OCI-LY1 (cell line): ENCODE results near the gene NALCN.

Source experiments
- H2AFZ ChIP-seq: fragments of 200-600 bp; sonication (generic), shearing (Covaris generic); 2 replicates; pipeline ENCODE4 v1.6.0; 2014; ENCODE audit warnings: antibody characterized with exemption, mild to moderate bottlenecking, low read length
- H3F3A ChIP-seq: fragments of 200-600 bp; sonication (generic), shearing (Covaris generic); 2 replicates; pipeline ENCODE4 v1.6.0; 2014; ENCODE audit warnings: mild to moderate bottlenecking, antibody characterized with exemption, low read length, moderate library complexity; ENCODE audit not compliant: insufficient read depth
- H3K27ac ChIP-seq: fragments of 200-600 bp; sonication (generic); 2 replicates; pipeline ENCODE4 v1.5.1; 2014; ENCODE audit warnings: low read length, mixed run types, mild to moderate bottlenecking, low read depth; ENCODE audit not compliant: poor library complexity, severe bottlenecking
- H3K27me3 ChIP-seq: fragments of 200-600 bp; sonication (generic); 2 replicates; pipeline ENCODE4 v1.6.0; 2014; ENCODE audit warnings: antibody characterized with exemption, mild to moderate bottlenecking, low read length, moderate library complexity; ENCODE audit not compliant: insufficient read depth
- H3K36me3 ChIP-seq: fragments of 200-600 bp; sonication (generic); 2 replicates; pipeline ENCODE4 v1.6.1; 2014; ENCODE audit warnings: mild to moderate bottlenecking, antibody characterized with exemption, low read length, moderate library complexity, mixed read lengths; ENCODE audit not compliant: insufficient read depth
- H3K4me1 ChIP-seq: fragments of 200-600 bp; sonication (generic); 2 replicates; pipeline ENCODE4 v1.5.1; 2014; ENCODE audit warnings: mild to moderate bottlenecking, low read length, moderate library complexity; ENCODE audit not compliant: insufficient read depth, severe bottlenecking
- H3K4me2 ChIP-seq: fragments of 200-600 bp; sonication (generic), shearing (Covaris generic); 2 replicates; pipeline ENCODE4 v1.6.1; 2014; ENCODE audit warnings: low read length
- H3K4me3 ChIP-seq: fragments of 200-600 bp; sonication (generic); 2 replicates; pipeline ENCODE4 v1.5.1; 2014; ENCODE audit warnings: low read length, low read depth, mild to moderate bottlenecking, mixed read lengths; ENCODE audit not compliant: poor library complexity, severe bottlenecking
- H3K79me2 ChIP-seq: fragments of 200-600 bp; shearing (Covaris generic); 2 replicates; pipeline ENCODE4 v1.6.1; 2016; ENCODE audit warnings: mixed run types, low read length, mixed read lengths; ENCODE audit not compliant: insufficient read depth
- H3K9ac ChIP-seq: fragments of 200-600 bp; sonication (generic), shearing (Covaris generic); 2 replicates; pipeline ENCODE4 v1.6.1; 2014; ENCODE audit warnings: mild to moderate bottlenecking, low read length, mixed read lengths
- H3K9me2 ChIP-seq: fragments of 200-600 bp; sonication (generic), shearing (Covaris generic); 2 replicates; pipeline ENCODE4 v1.6.1; 2014; ENCODE audit warnings: low read depth, mild to moderate bottlenecking, low read length, mixed read lengths
- H3K9me3 ChIP-seq: fragments of 200-600 bp; shearing (Covaris generic); 2 replicates; pipeline ENCODE4 v1.6.1; 2014; ENCODE audit warnings: low read length, mixed read lengths
- H4K20me1 ChIP-seq: fragments of 200-600 bp; sonication (generic), shearing (Covaris generic); 2 replicates; pipeline ENCODE4 v1.6.0; 2016; ENCODE audit warnings: mild to moderate bottlenecking, low read length; ENCODE audit not compliant: insufficient read depth
- EZH2 ChIP-seq: fragments of 200-600 bp; sonication (generic), shearing (Covaris generic); IDR thresholded peaks from 2 replicates; pipeline ENCODE4 v1.8.0; 2017; ENCODE audit warnings: borderline replicate concordance, mixed run types, mild to moderate bottlenecking, antibody characterized with exemption, low read length, moderate library complexity, mixed read lengths
- TF ChIP-seq, protein P1 (sequence below): fragments of 200-600 bp; sonication (generic), shearing (Covaris generic); IDR thresholded peaks from 2 replicates; pipeline ENCODE4 v1.5.1; 2017; ENCODE audit warnings: mild to moderate bottlenecking, antibody characterized with exemption, low read length, moderate library complexity, mixed read lengths

NALCN gene

DNA sequence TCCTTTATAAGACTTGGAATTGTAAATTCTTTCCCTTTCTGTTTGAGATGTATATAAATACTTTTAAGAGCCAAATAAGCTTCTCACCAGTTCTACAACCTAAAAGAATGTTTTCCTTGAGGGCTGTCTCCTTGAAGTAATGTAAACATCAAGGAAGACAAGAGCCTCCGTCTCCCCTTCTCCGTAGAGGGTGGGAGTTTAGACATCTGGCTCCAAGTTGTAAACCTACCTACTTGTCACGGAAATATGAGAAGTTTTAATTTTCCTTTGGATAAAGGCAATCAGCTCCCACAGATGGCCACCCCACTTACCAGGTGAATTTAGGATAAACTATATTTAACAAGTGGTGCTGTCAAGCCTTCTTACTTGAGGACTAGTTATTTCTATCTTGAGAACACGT is 237.9 kb downstream of the NALCN start:
- Histone ChIP-seq H3K27ac (no peak overlapping the region), H3K27me3 (no peaks in the 10 kb centered on the region), H3K36me3 (no peaks in the 10 kb centered on the region), H3K9me2 (no peaks in the 10 kb centered on the region), H3F3A (no peaks in the 10 kb centered on the region), H3K9ac (no peak overlapping the region), H3K4me2 (no peak overlapping the region), H4K20me1 (no peaks in the 10 kb centered on the region), H2AFZ (no peak overlapping the region), H3K4me3 (no peak overlapping the region), H3K79me2 (no peaks in the 10 kb centered on the region), H3K9me3 (no peaks in the 10 kb centered on the region), H3K4me1 (no peaks in the 10 kb centered on the region)
- no peak for TF ChIP-seq EZH2
- TF ChIP-seq, protein P1, sequence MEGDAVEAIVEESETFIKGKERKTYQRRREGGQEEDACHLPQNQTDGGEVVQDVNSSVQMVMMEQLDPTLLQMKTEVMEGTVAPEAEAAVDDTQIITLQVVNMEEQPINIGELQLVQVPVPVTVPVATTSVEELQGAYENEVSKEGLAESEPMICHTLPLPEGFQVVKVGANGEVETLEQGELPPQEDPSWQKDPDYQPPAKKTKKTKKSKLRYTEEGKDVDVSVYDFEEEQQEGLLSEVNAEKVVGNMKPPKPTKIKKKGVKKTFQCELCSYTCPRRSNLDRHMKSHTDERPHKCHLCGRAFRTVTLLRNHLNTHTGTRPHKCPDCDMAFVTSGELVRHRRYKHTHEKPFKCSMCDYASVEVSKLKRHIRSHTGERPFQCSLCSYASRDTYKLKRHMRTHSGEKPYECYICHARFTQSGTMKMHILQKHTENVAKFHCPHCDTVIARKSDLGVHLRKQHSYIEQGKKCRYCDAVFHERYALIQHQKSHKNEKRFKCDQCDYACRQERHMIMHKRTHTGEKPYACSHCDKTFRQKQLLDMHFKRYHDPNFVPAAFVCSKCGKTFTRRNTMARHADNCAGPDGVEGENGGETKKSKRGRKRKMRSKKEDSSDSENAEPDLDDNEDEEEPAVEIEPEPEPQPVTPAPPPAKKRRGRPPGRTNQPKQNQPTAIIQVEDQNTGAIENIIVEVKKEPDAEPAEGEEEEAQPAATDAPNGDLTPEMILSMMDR = no peak

DNA sequence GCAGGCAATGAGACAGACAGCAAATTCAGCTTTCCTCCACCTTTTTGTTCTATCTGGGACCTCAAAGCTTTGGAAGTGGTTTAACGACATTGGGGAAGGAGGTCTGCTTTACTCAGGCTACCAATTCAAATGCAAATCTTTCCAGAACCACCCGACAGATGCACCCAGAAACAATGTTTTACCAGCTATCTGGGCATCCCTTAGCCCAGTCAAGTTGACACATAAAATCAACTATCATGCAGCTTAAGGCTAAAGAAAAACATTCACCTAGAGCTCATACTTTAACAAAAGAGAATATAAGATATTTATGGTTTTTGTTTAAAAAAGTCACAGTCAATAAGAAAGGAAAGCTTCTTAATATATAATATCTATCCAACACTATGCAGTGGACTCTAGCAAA is 246.0 kb downstream of the NALCN start:
- no peak overlapping the region for H2AFZ ChIP-seq
- H3K79me2 ChIP-seq = no peaks in the 10 kb centered on the region
- no peaks in the 10 kb centered on the region for H4K20me1 ChIP-seq
- no peak overlapping the region for H3K4me3 ChIP-seq
- no peaks in the 10 kb centered on the region for H3K9me2 ChIP-seq
- H3K4me2 ChIP-seq = no peak overlapping the region
- H3K27ac ChIP-seq = no peak overlapping the region
- no peaks in the 10 kb centered on the region for H3K36me3 ChIP-seq
- no peaks in the 10 kb centered on the region for H3K27me3 ChIP-seq
- TF ChIP-seq, protein P1 = no peak
- TF ChIP-seq EZH2 = no peak
- no peaks in the 10 kb centered on the region for H3K9me3 ChIP-seq
- no peaks in the 10 kb centered on the region for H3K4me1 ChIP-seq
- no peak overlapping the region for H3K9ac ChIP-seq
- no peaks in the 10 kb centered on the region for H3F3A ChIP-seq

DNA sequence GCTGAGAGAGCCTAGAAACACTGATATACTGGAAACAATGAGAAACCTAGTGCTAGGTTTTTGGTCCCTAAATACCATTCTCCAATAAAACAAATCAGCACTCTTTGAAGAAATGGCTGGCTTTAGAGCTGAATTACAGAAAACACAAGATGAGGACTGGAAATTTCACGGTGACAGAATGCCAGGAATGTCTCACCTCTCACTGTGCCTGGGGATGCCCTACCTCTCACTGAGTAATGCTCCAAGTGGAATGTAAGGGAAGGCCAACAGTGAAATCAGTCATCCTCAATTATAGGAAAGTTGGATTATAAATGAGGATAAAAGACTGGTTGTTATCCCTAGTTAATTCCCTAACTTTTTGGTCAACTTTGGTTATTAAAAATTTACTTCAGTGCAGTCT is 259.0 kb downstream of the NALCN start:
- Histone ChIP-seq H3K4me3 (no peak overlapping the region), H3K9me2 (no peaks in the 10 kb centered on the region), H3K36me3 (no peaks in the 10 kb centered on the region), H2AFZ (no peak overlapping the region), H3K79me2 (no peaks in the 10 kb centered on the region), H3K27me3 (no peaks in the 10 kb centered on the region), H3K9me3 (no peaks in the 10 kb centered on the region), H4K20me1 (no peaks in the 10 kb centered on the region), H3K4me2 (no peak overlapping the region), H3K27ac (no peak overlapping the region), H3F3A (no peaks in the 10 kb centered on the region), H3K9ac (no peak overlapping the region), H3K4me1 (no peaks in the 10 kb centered on the region)
- TF ChIP-seq, protein P1 = no peak
- no peak for TF ChIP-seq EZH2
